IMR-90 (cell line): ENCODE measurements around the gene C19orf73. TPM values are rescaled to one million over a fixed set of nuclear protein-coding genes. Genes with fewer than 3 reads are reported as not detected.

Experiments
- ATAC-seq: fragments of 200-7000 bp; cut with Tn5 transposase; 2 replicates; pipeline ENCODE4 v1.9.1; 2020; ENCODE audit warnings: low read depth, mild to moderate bottlenecking, moderate library complexity
- BruUV-seq: library from RNA; stranded (reverse); fragments of 400-500 nt; replicated peaks from 2 replicates; lab custom pipeline; 2021; lab: Mats Ljungman, UMichigan
- CTCF ChIA-PET: fragments of 300-600 bp; formaldehyde crosslinking; extraction: SDS; loops from one replicate; lab custom pipeline; 2021; ENCODE audit warnings: antibody characterized with exemption; lab: Yijun Ruan, JAX
- POLR2A ChIA-PET: fragments of 300-600 bp; sonication (Branson Sonifier 250); formaldehyde crosslinking; loops from one replicate; lab custom pipeline; 2022; ENCODE audit warnings: antibody characterized with exemption; ENCODE audit not compliant: unreplicated experiment; lab: Charles Lee
- DNase-seq: peaks from one replicate; pipeline ENCODE4 v3.0.0; 2013
- H2AFZ ChIP-seq: replicated peaks from 2 replicates; pipeline ENCODE3; 2013; ENCODE audit warnings: low read length, mild to moderate bottlenecking; ENCODE audit not compliant: poor library complexity
- H2AK5ac ChIP-seq: 2 replicates; pipeline ENCODE4 v1.6.1; 2013; ENCODE audit warnings: low read depth, low read length, inconsistent platforms
- H2AK9ac ChIP-seq: replicated peaks from 2 replicates; pipeline ENCODE3; 2013; ENCODE audit warnings: mild to moderate bottlenecking, low read depth, low read length, moderate library complexity; ENCODE audit not compliant: poor library complexity
- H2BK120ac ChIP-seq: 2 replicates; pipeline ENCODE4 v1.6.1; 2013; ENCODE audit warnings: low read depth, low read length, inconsistent platforms
- H2BK15ac ChIP-seq: 3 replicates; pipeline ENCODE4 v1.6.1; 2013; ENCODE audit warnings: low read depth, low read length, inconsistent platforms
- H2BK20ac ChIP-seq: 2 replicates; pipeline ENCODE4 v1.6.1; 2013; ENCODE audit warnings: low read depth, mild to moderate bottlenecking, inconsistent platforms, low read length, moderate library complexity
- H2BK5ac ChIP-seq: 2 replicates; pipeline ENCODE4 v1.6.1; 2013; ENCODE audit warnings: mild to moderate bottlenecking, low read depth, low read length, inconsistent platforms; ENCODE audit not compliant: poor library complexity, severe bottlenecking
- H3K14ac ChIP-seq: replicated peaks from 2 replicates; pipeline ENCODE4 v1.6.1; 2013; ENCODE audit warnings: low read depth, low read length, inconsistent platforms
- H3K18ac ChIP-seq: 2 replicates; pipeline ENCODE4 v1.6.1; 2013; ENCODE audit warnings: low read depth, low read length, control low read depth
- H3K23ac ChIP-seq: 2 replicates; pipeline ENCODE4 v1.6.1; 2013; ENCODE audit warnings: low read depth, low read length, inconsistent platforms
- H3K27ac ChIP-seq: 2 replicates; pipeline ENCODE4 v1.5.1; 2013; ENCODE audit warnings: mild to moderate bottlenecking, control low read depth, low read length; ENCODE audit not compliant: insufficient read depth
- H3K27me3 ChIP-seq: 2 replicates; pipeline ENCODE4 v1.6.1; 2013; ENCODE audit warnings: low read length; ENCODE audit not compliant: control insufficient read depth, insufficient read depth
- H3K36me3 ChIP-seq: 2 replicates; pipeline ENCODE4 v1.6.1; 2013; ENCODE audit warnings: low read length, mixed read lengths; ENCODE audit not compliant: control insufficient read depth, insufficient read depth
- H3K4ac ChIP-seq: 2 replicates; pipeline ENCODE4 v1.6.1; 2013; ENCODE audit warnings: low read depth, low read length, inconsistent platforms
- H3K4me1 ChIP-seq: 2 replicates; pipeline ENCODE4 v1.6.1; 2013; ENCODE audit warnings: low read length, mixed read lengths; ENCODE audit not compliant: control insufficient read depth, insufficient read depth
- H3K4me2 ChIP-seq: 2 replicates; pipeline ENCODE4 v1.6.1; 2013; ENCODE audit warnings: low read depth, mild to moderate bottlenecking, control low read depth, low read length, moderate library complexity
- H3K4me3 ChIP-seq: 2 replicates; pipeline ENCODE4 v1.5.1; 2013; ENCODE audit warnings: low read depth, mild to moderate bottlenecking, control low read depth, low read length, moderate library complexity; ENCODE audit not compliant: insufficient read depth
- H3K56ac ChIP-seq: 2 replicates; pipeline ENCODE4 v1.6.1; 2013; ENCODE audit warnings: low read length, inconsistent platforms; ENCODE audit not compliant: insufficient read depth; ENCODE audit errors: extremely low read depth
- H3K79me1 ChIP-seq, 2 experiments: 2 replicates each; pipeline ENCODE4 v1.6.1; 2013; ENCODE audit warnings: low read length in 2 of 2, inconsistent platforms in 1 of 2, low read depth in 1 of 2
- H3K9ac ChIP-seq: 2 replicates; pipeline ENCODE4 v1.6.1; 2013; ENCODE audit warnings: low read depth, low read length, control low read depth
- H3K9me1 ChIP-seq: 2 replicates; pipeline ENCODE4 v1.6.1; 2013; ENCODE audit warnings: low read length, inconsistent platforms; ENCODE audit not compliant: insufficient read depth
- H3K9me3 ChIP-seq: 2 replicates; pipeline ENCODE4 v1.6.1; 2013; ENCODE audit warnings: low read length; ENCODE audit not compliant: control insufficient read depth, insufficient read depth
- H4K20me1 ChIP-seq: 2 replicates; pipeline ENCODE4 v1.6.1; 2013; ENCODE audit warnings: low read length, inconsistent platforms; ENCODE audit not compliant: insufficient read depth
- H4K5ac ChIP-seq: 2 replicates; pipeline ENCODE4 v1.6.1; 2013; ENCODE audit warnings: mild to moderate bottlenecking, low read depth, low read length, control low read depth
- H4K8ac ChIP-seq, 2 experiments: 2 replicates each; pipeline ENCODE4 v1.6.1; 2013; ENCODE audit warnings: low read depth in 2 of 2, low read length in 2 of 2, control low read depth in 1 of 2, inconsistent platforms in 1 of 2
- H4K91ac ChIP-seq: 2 replicates; pipeline ENCODE4 v1.6.1; 2013; ENCODE audit warnings: low read depth, low read length, inconsistent platforms; ENCODE audit not compliant: insufficient read depth
- MAFK ChIP-seq: IDR thresholded peaks from 2 replicates; pipeline ENCODE4 v1.6.1; 2012; ENCODE audit warnings: low read depth, low read length, improper control_type of control experiment
- NFE2L2 ChIP-seq: fragments of 150-350 bp; IDR thresholded peaks from 2 replicates; pipeline ENCODE4 v1.6.1; 2016; ENCODE audit warnings: low read depth, mild to moderate bottlenecking, low read length
- RCOR1 ChIP-seq: IDR thresholded peaks from 2 replicates; pipeline ENCODE4 v1.6.1; 2012; ENCODE audit warnings: mild to moderate bottlenecking, low read length, improper control_type of control experiment; ENCODE audit not compliant: insufficient replicate concordance
- SMC3 ChIP-seq: fragments of 150-350 bp; IDR thresholded peaks from 2 replicates; pipeline ENCODE4 v1.6.1; 2016; ENCODE audit warnings: low read depth, mild to moderate bottlenecking, antibody characterized with exemption, low read length, moderate library complexity
- WGBS, 2 experiments: methylation state at CpG; one replicate each; pipeline versions ENCODE4 v1.1.5 to v1.1.7; 2013; ENCODE audit warnings: missing lambda C conversion rate in 2 of 2; ENCODE audit not compliant: insufficient read length in 1 of 2; ENCODE audit errors: extremely low coverage in 2 of 2; 5-methylcytosine and 5-hydroxymethylcytosine counted together
- dilution Hi-C: fragments of 300-500 bp; cut with HindIII; formaldehyde crosslinking; loops from one replicate; pipeline ENCODE4 v1.14.3; 2018; ENCODE audit warnings: low sequenced_read_pairs; ENCODE audit not compliant: unreplicated experiment
- in situ Hi-C: fragments of 300-500 bp; cut with MboI; formaldehyde crosslinking; loops from 3 replicates; pipeline ENCODE4 v1.14.3; 2019; ENCODE audit warnings: low sequenced_read_pairs, inconsistent platforms, mixed read lengths
- intact Hi-C: fragments of 100-400 bp; cut with micrococcal nuclease; formaldehyde crosslinking; loops from 2 replicates; pipeline ENCODE4 v1.10.0; 2022
- polyA plus RNA-seq, 3 experiments: library from polyadenylated mRNA; depleted of rRNA; stranded (reverse); fragments of >200 nt; gene quantifications; 2 replicates each; pipeline ENCODE4 v1.2.3, GENCODE V29; 2012; ENCODE audit warnings: low replicate concordance in 1 of 3
- total RNA-seq: library from RNA; depleted of rRNA; stranded (reverse); fragments of >200 nt; gene quantifications from 2 replicates; pipeline ENCODE4 v1.2.3, GENCODE V29; 2012
- TF ChIP-seq, protein P1 (sequence below): fragments of 150-350 bp; IDR thresholded peaks from 2 replicates; pipeline ENCODE4 v1.6.1; 2016; ENCODE audit warnings: low read depth, mild to moderate bottlenecking, low read length, moderate library complexity, borderline replicate concordance
- TF ChIP-seq, protein P2 (sequence below): conservative IDR thresholded peaks from 2 replicates; pipeline ENCODE4 v1.5.1; 2012; ENCODE audit warnings: mild to moderate bottlenecking, low read depth, low read length, improper control_type of control experiment
- TF ChIP-seq, protein P3 (sequence below): fragments of 150-350 bp; IDR thresholded peaks from 2 replicates; pipeline ENCODE4 v1.6.1; 2017; ENCODE audit warnings: mild to moderate bottlenecking, antibody characterized with exemption, low read length, low read depth

The C19orf73 gene
- total and polyA plus RNA-seq, 2 of the 4 experiments (the other 2 are of a cell fraction) = 1.2 TPM; not detected in 1

DNA sequence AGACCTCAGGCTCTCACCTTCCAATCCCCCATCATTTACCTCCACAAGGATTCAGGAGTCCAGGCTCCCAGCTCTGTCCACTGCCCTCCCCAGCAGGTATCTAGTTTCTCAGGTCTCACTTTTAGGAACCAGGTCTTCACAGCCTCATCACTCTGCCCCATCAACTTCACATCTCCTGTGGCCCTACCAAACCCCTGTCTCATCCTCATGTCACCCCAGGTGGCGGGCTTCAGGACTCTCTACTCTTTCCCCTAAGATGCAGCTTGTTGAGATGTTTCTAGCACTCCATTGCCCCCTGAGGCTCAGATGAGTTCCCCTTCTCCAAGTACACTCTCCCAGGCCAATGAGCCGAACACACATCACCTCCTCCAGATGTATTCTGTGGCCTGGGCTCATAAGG, 1.9 kb upstream of the C19orf73 start:
- no peak overlapping the region for H4K5ac ChIP-seq
- no peak overlapping the region for H2BK15ac ChIP-seq
- H3K4me2 ChIP-seq = no peak overlapping the region
- H2AFZ ChIP-seq = no peak overlapping the region
- H2AK9ac ChIP-seq = no peak overlapping the region
- peaks cover 10% of the 10 kb centered on the region for H3K9me1 ChIP-seq
- POLR2A ChIA-PET = no interaction called here
- no peak overlapping the region for H3K4ac ChIP-seq
- no peak overlapping the region for H3K9ac ChIP-seq
- in situ Hi-C loops = no loop called here
- ATAC-seq (no peak), DNase-seq (no peak)
- peaks cover 0 to 23% of the 10 kb centered on the region in 2 experiments; a peak in 2 of 4 replicates for H3K79me1 ChIP-seq
- no peak overlapping the region for H3K4me3 ChIP-seq
- dilution Hi-C loops = no loop called here
- peaks cover 3% of the 10 kb centered on the region; the same call in 1 of the 2 replicates for H4K20me1 ChIP-seq
- no peak overlapping the region for H3K27ac ChIP-seq
- no peaks in the 10 kb centered on the region for H3K36me3 ChIP-seq
- 56% methylated on average over 1 of the region's 2 CpGs; no CpG with 5 or more reads in 1 of the 2 experiments for WGBS, 2 experiments
- no peak overlapping the region for H2BK20ac ChIP-seq
- no peak for TF ChIP-seq NFE2L2
- TF ChIP-seq SMC3 = no peak
- TF ChIP-seq, protein P1, sequence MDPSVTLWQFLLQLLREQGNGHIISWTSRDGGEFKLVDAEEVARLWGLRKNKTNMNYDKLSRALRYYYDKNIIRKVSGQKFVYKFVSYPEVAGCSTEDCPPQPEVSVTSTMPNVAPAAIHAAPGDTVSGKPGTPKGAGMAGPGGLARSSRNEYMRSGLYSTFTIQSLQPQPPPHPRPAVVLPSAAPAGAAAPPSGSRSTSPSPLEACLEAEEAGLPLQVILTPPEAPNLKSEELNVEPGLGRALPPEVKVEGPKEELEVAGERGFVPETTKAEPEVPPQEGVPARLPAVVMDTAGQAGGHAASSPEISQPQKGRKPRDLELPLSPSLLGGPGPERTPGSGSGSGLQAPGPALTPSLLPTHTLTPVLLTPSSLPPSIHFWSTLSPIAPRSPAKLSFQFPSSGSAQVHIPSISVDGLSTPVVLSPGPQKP = no peak
- TF ChIP-seq, protein P2, sequence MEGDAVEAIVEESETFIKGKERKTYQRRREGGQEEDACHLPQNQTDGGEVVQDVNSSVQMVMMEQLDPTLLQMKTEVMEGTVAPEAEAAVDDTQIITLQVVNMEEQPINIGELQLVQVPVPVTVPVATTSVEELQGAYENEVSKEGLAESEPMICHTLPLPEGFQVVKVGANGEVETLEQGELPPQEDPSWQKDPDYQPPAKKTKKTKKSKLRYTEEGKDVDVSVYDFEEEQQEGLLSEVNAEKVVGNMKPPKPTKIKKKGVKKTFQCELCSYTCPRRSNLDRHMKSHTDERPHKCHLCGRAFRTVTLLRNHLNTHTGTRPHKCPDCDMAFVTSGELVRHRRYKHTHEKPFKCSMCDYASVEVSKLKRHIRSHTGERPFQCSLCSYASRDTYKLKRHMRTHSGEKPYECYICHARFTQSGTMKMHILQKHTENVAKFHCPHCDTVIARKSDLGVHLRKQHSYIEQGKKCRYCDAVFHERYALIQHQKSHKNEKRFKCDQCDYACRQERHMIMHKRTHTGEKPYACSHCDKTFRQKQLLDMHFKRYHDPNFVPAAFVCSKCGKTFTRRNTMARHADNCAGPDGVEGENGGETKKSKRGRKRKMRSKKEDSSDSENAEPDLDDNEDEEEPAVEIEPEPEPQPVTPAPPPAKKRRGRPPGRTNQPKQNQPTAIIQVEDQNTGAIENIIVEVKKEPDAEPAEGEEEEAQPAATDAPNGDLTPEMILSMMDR = no peak
- TF ChIP-seq, protein P3, sequence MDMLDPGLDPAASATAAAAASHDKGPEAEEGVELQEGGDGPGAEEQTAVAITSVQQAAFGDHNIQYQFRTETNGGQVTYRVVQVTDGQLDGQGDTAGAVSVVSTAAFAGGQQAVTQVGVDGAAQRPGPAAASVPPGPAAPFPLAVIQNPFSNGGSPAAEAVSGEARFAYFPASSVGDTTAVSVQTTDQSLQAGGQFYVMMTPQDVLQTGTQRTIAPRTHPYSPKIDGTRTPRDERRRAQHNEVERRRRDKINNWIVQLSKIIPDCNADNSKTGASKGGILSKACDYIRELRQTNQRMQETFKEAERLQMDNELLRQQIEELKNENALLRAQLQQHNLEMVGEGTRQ = no peak
- no peak for TF ChIP-seq RCOR1
- no peak for TF ChIP-seq MAFK
- intact Hi-C loops = no loop called here
- peaks cover 12% of the 10 kb centered on the region for H3K27me3 ChIP-seq
- H2AK5ac ChIP-seq = no peak overlapping the region
- H4K91ac ChIP-seq = no peak overlapping the region
- no peak overlapping the region for H4K8ac ChIP-seq
- no peak overlapping the region for H3K56ac ChIP-seq
- CTCF ChIA-PET = interaction anchor here (0.6 to 1.3 kb wide), 2 partner anchors 26 to 63 kb away, joined by 3 to 4 read pairs; partner anchors contain the start of gene CGB7
- BruUV-seq = no TSS peak
- no peak overlapping the region for H2BK120ac ChIP-seq
- H3K18ac ChIP-seq = no peak overlapping the region
- H3K14ac ChIP-seq = no peak overlapping the region
- no peak overlapping the region for H2BK5ac ChIP-seq
- H3K4me1 ChIP-seq = peaks cover 4% of the 10 kb centered on the region; the same call in 1 of the 2 replicates
- H3K9me3 ChIP-seq = no peaks in the 10 kb centered on the region
- H3K23ac ChIP-seq = no peak overlapping the region
